ENCODE measurements around the gene SEPTIN2.

Gene SEPTIN2

DNA sequence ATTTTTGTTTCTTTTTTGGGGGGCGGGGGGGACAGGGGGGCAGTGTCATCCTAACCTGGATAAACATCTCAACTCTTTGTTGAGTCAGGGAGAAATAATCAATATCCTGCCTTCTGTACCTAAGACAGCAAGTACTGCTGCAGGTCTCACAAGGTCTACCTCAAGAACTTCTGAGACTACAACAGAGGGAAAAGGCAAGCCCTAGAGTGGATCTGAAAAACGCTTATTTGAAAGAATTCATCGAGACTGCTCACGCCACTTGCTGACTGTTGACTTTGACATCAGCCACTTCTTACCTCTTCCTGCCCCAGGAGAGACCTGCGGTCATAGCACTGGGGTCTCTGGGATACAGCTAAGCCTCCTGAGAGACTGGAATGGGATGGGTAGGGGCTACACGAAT is 8.7 kb upstream of the SEPTIN2 start:
- DNase-seq (ENCODE audit: low read depth): no peak
- no peak overlapping the region for H3K4me3 ChIP-seq (ENCODE audit: control insufficient read depth, low read depth, low read length)

DNA sequence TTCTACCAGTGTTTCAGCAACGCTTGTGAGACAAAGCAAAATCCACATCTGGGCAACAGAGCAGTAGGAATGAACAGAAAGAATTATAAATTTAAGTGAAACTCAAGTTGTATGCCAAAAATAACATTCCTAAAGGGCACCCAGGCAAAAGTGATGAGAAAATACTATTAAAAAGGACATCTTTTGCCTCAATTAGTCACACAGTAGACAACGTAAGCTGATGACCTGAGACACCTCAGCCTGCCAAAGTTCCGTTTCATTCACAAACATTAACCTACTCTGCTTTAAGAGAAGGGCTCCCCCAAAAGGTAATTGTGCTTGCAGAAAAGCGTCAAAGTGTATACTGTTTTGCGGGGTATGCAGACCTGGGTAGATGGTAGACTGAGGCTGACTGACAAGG is 7.5 kb upstream of the SEPTIN2 start:
- no peak overlapping the region for H3K4me3 ChIP-seq (ENCODE audit: control insufficient read depth, low read depth, low read length)

More for the DNA sequence above, 8.7 kb upstream of the SEPTIN2 start:
- TF ChIP-seq, protein P1, sequence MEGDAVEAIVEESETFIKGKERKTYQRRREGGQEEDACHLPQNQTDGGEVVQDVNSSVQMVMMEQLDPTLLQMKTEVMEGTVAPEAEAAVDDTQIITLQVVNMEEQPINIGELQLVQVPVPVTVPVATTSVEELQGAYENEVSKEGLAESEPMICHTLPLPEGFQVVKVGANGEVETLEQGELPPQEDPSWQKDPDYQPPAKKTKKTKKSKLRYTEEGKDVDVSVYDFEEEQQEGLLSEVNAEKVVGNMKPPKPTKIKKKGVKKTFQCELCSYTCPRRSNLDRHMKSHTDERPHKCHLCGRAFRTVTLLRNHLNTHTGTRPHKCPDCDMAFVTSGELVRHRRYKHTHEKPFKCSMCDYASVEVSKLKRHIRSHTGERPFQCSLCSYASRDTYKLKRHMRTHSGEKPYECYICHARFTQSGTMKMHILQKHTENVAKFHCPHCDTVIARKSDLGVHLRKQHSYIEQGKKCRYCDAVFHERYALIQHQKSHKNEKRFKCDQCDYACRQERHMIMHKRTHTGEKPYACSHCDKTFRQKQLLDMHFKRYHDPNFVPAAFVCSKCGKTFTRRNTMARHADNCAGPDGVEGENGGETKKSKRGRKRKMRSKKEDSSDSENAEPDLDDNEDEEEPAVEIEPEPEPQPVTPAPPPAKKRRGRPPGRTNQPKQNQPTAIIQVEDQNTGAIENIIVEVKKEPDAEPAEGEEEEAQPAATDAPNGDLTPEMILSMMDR (IDR thresholded peaks at IDR 0.05; ENCODE audit: control insufficient read depth, insufficient read depth, low read depth, low read length, missing control alignments): no peak

DNA sequence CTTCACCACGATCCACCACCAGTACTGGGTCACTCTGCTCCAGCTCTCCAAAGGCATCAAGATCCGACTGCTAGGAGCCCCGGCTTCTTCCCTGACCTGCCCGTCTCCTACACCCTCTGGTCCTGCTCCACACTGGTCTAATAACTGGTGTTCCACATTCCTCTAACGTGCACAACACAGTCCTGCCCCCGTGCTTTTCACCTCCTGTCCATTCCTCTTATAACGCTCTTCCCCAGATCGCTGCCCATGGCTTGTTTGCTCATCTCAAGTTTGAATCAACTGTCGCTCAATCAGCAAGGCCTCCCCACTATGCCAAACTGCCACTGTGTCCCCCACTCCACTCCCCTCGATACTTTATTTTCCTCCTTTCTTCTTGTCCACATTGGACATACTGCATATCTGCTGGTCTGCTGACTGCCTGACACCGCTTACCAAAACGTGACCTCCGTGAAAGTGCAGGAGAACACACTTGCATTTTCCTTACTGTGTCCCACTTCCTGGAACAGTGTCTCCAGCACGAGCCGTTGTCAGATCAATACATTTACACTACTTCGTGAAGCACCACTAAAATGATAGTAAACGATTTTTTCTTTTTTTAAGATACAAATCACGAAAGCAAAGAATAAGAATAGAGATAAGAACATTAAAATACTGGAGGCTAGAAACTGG is 6.8 kb upstream of the SEPTIN2 start:
- no peak for DNase-seq (ENCODE audit: low read depth)
- TF ChIP-seq, protein P1 (IDR thresholded peaks at IDR 0.05; ENCODE audit: control insufficient read depth, insufficient read depth, low read depth, low read length, missing control alignments): no peak
- H3K4me3 ChIP-seq (ENCODE audit: control insufficient read depth, low read depth, low read length): no peak overlapping the region

More for the DNA sequence above, 7.5 kb upstream of the SEPTIN2 start:
- TF ChIP-seq, protein P1 (IDR thresholded peaks at IDR 0.05; ENCODE audit: control insufficient read depth, insufficient read depth, low read depth, low read length, missing control alignments): no peak
- no peak for DNase-seq (ENCODE audit: low read depth)

DNA sequence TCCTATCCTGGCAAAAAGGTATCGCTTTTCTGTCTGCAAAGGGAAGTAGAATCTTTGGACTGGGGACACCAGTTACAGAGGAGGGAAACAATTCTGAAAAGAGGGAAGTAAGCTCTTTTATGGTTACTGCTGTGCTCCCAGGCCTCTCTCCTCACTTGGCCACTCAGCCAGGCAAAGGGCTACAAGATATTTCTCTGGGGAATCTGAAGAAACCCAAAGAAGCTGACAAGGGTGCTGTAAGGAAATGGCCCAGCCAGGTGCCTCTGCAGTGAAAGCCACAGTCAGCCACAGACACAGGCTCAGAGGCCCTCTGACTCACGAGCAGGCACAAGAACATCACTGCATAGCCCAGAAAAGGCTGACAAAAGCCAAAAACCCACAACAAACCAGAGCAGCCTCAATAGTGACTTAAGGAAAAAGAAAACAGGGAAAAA is 6.0 kb upstream of the SEPTIN2 start:
- no peak for DNase-seq (ENCODE audit: low read depth)
- TF ChIP-seq, protein P1 (IDR thresholded peaks at IDR 0.05; ENCODE audit: control insufficient read depth, insufficient read depth, low read depth, low read length, missing control alignments): no peak
- H3K4me3 ChIP-seq (ENCODE audit: control insufficient read depth, low read depth, low read length): no peak overlapping the region

DNA sequence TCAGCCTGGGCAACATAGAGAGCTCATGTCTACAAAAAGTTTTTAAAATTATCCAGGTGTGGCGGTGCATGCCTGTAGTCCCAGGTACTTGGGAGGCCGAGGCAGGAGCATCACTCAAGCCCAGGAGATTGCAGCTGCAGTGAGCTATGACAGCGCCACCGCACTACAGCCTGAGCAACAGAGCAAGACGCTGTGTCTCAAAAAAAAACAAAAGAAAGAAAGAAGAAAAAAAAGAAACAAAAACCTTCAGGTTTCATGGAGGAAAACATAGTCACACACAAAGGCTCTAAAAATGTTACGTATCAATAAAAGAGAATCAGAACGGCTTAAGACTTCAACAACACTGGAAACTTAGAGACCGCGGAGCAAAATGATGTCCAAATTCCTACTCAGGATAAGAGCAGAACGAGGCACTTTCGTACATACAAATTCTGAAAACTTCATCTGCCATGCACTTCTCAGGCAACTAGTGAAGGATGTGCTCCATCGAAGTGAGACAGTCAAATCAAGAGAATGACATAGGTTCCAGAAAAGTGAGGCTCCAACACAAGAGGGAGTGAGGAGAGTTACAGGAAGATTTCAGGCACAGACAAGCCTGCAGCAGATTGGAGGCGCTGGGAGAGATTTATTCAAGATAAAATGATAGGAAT is 4.7 kb upstream of the SEPTIN2 start:
- no peak overlapping the region for H3K4me3 ChIP-seq (ENCODE audit: control insufficient read depth, low read depth, low read length)
- DNase-seq (ENCODE audit: low read depth): no peak
- TF ChIP-seq, protein P1 (IDR thresholded peaks at IDR 0.05; ENCODE audit: control insufficient read depth, insufficient read depth, low read depth, low read length, missing control alignments): no peak

DNA sequence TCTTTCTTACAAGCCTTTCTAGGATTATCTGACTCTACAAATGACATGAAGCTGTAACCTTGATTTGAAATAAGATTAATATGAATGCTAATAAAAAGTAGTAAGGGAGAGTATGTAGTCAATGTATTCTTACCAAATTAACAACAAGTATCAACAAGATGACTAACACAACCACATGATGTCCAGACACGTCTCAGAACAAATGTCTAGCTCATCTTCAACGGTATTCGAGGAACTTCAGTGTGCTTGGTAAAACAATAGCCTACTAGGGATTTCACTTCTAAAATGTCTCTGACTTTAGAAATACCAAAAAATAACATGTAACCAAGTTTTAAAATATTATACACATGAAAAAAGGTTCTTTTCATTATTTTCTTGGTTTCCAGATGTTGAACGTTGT is 3.6 kb upstream of the SEPTIN2 start:
- TF ChIP-seq, protein P1 (IDR thresholded peaks at IDR 0.05; ENCODE audit: control insufficient read depth, insufficient read depth, low read depth, low read length, missing control alignments): no peak
- no peak overlapping the region for H3K4me3 ChIP-seq (ENCODE audit: control insufficient read depth, low read depth, low read length)
- DNase-seq (ENCODE audit: low read depth): no peak
